Suprapubic skin (tissue), 4 donors: ENCODE results near the gene NFKBIB. TPM values are rescaled to one million over a fixed set of nuclear protein-coding genes. Genes with fewer than 3 reads are reported as not detected.

Experiments
- DNase-seq, 2 donors: peaks; one replicate each; pipeline ENCODE4 v3.0.0-alpha.2; 2019; ENCODE audit warnings: low spot score in 2 of 2
- H3K27ac ChIP-seq: fragments of 200-600 bp; sonication (generic); one replicate; pipeline ENCODE4 v1.5.1; 2019
- H3K27me3 ChIP-seq: fragments of 200-600 bp; sonication (generic); one replicate; pipeline ENCODE4 v1.5.1; 2019
- H3K36me3 ChIP-seq: fragments of 200-600 bp; sonication (generic); one replicate; pipeline ENCODE4 v1.5.1; 2019
- H3K4me1 ChIP-seq: fragments of 200-600 bp; sonication (generic); one replicate; pipeline ENCODE4 v1.5.1; 2019
- H3K4me3 ChIP-seq: fragments of 200-600 bp; sonication (generic); one replicate; pipeline ENCODE4 v1.5.1; 2019; ENCODE audit warnings: mild to moderate bottlenecking
- H3K9me3 ChIP-seq: fragments of 200-600 bp; sonication (generic); one replicate; pipeline ENCODE4 v1.5.1; 2019
- EP300 ChIP-seq: sonication (generic); formaldehyde crosslinking; IDR thresholded peaks from one replicate; pipeline ENCODE4 v1.6.1; 2017; ENCODE audit warnings: antibody characterized with exemption
- POLR2A ChIP-seq, 2 donors: fragments of 450-650 bp; IDR thresholded peaks; one replicate each; pipeline ENCODE4 v1.6.1; 2017; ENCODE audit warnings: antibody characterized with exemption in 2 of 2, mild to moderate bottlenecking in 2 of 2, moderate library complexity in 2 of 2
- POLR2AphosphoS5 ChIP-seq, 3 donors: sonication (generic); formaldehyde crosslinking; IDR thresholded peaks; one replicate each; pipeline ENCODE4 v1.6.1; 2017; ENCODE audit warnings: antibody characterized with exemption in 3 of 3
- WGBS: methylation state at CpG from one replicate; pipeline ENCODE4 v1.1.5; 2018; 5-methylcytosine and 5-hydroxymethylcytosine counted together
- total RNA-seq, 4 donors: library from RNA; depleted of rRNA; stranded (reverse); fragments of >200 nt; gene quantifications; one replicate each; pipeline ENCODE4 v1.1.0, GENCODE V29; 2016
- TF ChIP-seq, protein P1 (sequence below), 2 donors: fragments of 200-600 bp in 1 of 2; fragments of 450-650 bp in 1 of 2; sonication (generic) in 1 of 2; IDR thresholded peaks; one replicate each; pipeline ENCODE4 v1.5.1; 2016 to 2019; ENCODE audit warnings: antibody characterized with exemption in 2 of 2, mild to moderate bottlenecking in 1 of 2, moderate library complexity in 1 of 2

NFKBIB gene
- total RNA-seq, 4 donors from 2014 or later, result 18.1 to 25.4 (median 21.1) TPM

DNA sequence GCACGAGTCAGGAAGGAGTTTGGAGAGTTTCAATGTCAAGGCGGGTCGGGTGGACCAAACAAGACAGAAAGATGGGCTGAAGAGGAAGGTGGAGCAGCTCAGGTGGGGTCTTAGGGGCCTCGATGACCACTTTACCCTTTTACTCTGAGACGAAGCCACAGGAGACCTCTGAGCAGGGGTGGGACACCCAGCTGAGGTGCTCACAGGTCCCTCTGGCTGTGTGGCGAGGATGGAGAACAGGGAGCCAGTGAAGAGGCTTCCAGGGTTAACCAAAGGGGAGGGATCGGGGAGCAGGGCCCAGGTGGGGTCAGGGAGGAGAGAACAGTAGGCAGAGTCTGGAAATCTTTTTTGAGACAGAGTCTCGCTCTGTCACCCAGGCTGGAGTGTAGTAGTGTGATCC, 14.2 kb downstream of the NFKBIB start:
- TF ChIP-seq, protein P1, sequence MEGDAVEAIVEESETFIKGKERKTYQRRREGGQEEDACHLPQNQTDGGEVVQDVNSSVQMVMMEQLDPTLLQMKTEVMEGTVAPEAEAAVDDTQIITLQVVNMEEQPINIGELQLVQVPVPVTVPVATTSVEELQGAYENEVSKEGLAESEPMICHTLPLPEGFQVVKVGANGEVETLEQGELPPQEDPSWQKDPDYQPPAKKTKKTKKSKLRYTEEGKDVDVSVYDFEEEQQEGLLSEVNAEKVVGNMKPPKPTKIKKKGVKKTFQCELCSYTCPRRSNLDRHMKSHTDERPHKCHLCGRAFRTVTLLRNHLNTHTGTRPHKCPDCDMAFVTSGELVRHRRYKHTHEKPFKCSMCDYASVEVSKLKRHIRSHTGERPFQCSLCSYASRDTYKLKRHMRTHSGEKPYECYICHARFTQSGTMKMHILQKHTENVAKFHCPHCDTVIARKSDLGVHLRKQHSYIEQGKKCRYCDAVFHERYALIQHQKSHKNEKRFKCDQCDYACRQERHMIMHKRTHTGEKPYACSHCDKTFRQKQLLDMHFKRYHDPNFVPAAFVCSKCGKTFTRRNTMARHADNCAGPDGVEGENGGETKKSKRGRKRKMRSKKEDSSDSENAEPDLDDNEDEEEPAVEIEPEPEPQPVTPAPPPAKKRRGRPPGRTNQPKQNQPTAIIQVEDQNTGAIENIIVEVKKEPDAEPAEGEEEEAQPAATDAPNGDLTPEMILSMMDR (IDR thresholded peaks at IDR 0.05), result no peak
- TF ChIP-seq POLR2A (IDR thresholded peaks at IDR 0.05) (no peak), POLR2AphosphoS5 (IDR thresholded peaks at IDR 0.05) (no peak), EP300 (no peak)
- Histone ChIP-seq H3K4me1 (no peaks in the 10 kb centered on the region), H3K27me3 (no peaks in the 10 kb centered on the region), H3K36me3 (peaks cover 12% of the 10 kb centered on the region), H3K4me3 (no peak overlapping the region), H3K27ac (no peak overlapping the region), H3K9me3 (no peaks in the 10 kb centered on the region)
- WGBS, result 92% methylated on average over 8 of the region's 8 CpGs
- no peak for DNase-seq

DNA sequence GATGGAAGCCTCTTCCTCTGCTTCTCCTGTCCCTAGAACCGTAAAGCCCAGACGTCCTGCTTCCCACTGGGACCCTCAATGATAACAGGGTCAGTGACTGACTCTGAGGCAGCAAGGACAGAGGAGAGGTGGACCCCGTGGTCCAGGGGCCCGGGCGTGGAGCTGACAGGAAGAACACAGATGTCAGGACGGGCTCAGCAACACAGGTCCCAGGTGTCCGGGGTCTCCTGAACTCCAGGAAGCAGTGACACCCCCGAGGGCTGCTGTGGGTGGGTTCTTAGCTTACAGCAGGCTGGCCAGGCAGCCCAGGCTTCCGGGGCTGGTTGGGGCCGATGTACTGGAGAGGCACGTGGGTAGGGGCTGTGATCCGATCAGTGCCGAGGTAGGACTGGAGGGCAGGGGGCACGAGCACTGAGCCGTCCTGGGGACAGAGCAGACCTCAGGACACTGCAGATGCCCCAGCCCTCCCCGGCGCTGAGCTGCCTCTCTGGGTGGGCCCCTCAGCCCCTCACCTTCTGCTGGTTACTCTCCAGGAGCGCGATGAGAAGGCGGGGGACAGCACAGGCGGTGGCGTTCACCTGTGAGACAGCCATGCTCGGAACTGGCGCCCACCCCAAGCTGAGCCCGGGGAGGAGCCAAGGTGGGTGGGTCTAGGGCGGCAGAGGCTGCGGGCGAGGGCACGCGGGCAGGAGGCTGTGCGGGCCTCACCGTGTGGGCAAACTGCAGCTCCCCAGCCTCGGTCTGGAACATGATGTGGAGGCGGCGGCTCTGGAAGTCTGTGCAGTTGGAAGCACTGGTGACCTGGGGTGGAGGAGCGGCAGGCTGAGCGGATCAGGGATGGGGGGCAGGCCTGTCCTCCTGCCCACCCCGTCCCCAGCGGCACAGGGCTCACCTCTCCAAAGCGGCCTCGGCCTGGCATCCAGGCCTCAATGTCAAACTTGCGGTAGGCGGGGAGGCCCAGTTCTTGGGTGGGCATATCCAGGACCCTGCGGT, 15.9 kb downstream of the NFKBIB start:
- TF ChIP-seq POLR2AphosphoS5 (IDR thresholded peaks at IDR 0.05), result no peak
- no peak for TF ChIP-seq POLR2A (IDR thresholded peaks at IDR 0.05)
- no peak for TF ChIP-seq EP300
- TF ChIP-seq, protein P1 (IDR thresholded peaks at IDR 0.05), result no peak
- H3K36me3 ChIP-seq, result peaks cover 10% of the 10 kb centered on the region
- no peak overlapping the region for H3K4me3 ChIP-seq
- H3K27me3 ChIP-seq, result no peaks in the 10 kb centered on the region
- no peak overlapping the region for H3K27ac ChIP-seq
- DNase-seq, result no peak
- 92% methylated on average over 22 of the region's 44 CpGs for whole genome bisulfite sequencing
- no peaks in the 10 kb centered on the region for H3K4me1 ChIP-seq
- no peaks in the 10 kb centered on the region for H3K9me3 ChIP-seq

- WGBS, result 74% methylated on average over 9 of the region's 9 CpGs
- no peaks in the 10 kb centered on the region for H3K9me3 ChIP-seq
Observed at GRCh38 chr19:38917516-38917915, 17.7 kb downstream of the NFKBIB start.

DNA sequence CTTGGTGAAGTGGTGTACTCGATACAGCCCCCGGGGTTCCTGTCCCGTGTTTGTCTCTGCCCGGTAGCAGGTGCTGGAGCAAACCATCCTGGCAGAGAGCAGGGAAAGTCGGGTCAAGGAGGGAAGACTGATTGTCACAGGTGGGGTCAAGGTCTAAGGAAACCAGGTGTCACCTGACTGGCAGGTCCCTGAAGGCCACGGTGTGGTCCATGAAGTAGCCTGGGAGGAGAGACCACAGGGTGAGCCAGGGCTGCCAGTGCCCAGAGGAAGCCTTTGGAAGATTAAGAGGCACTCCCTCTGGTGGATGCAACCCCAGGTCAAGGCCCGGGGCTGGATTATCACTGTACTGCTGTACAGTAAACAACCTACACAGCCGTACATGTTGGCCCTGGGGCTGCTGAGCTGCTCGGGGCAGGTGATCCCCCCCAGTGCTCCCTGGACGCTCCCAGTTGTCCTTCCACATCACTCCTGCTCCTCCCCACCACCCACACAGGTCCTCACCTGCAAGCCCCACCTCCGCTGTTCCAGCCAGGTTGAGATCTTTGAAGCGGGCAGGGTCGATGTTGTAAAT, 18.2 kb downstream of the NFKBIB start:
- no peaks in the 10 kb centered on the region for H3K4me1 ChIP-seq
- no peak overlapping the region for H3K4me3 ChIP-seq
- 70% methylated on average over 11 of the region's 13 CpGs for WGBS
- H3K36me3 ChIP-seq, result peaks cover 18% of the 10 kb centered on the region
- no peak for DNase-seq
- no peaks in the 10 kb centered on the region for H3K27me3 ChIP-seq
- no peak overlapping the region for H3K27ac ChIP-seq
- TF ChIP-seq POLR2A (IDR thresholded peaks at IDR 0.05) (no peak), EP300 (no peak), POLR2AphosphoS5 (IDR thresholded peaks at IDR 0.05) (no peak)
- H3K9me3 ChIP-seq, result no peaks in the 10 kb centered on the region

More at GRCh38 chr19:38917516-38917915, 17.7 kb downstream of the NFKBIB start:
- H3K27ac ChIP-seq, result no peak overlapping the region
- H3K27me3 ChIP-seq, result no peaks in the 10 kb centered on the region
- TF ChIP-seq POLR2A (IDR thresholded peaks at IDR 0.05) (no peak), POLR2AphosphoS5 (IDR thresholded peaks at IDR 0.05) (no peak), EP300 (no peak)
- TF ChIP-seq, protein P1 (IDR thresholded peaks at IDR 0.05), result no peak
- DNase-seq, result no peak
- H3K4me3 ChIP-seq, result no peak overlapping the region
- H3K4me1 ChIP-seq, result no peaks in the 10 kb centered on the region
- H3K36me3 ChIP-seq, result peaks cover 18% of the 10 kb centered on the region

DNA sequence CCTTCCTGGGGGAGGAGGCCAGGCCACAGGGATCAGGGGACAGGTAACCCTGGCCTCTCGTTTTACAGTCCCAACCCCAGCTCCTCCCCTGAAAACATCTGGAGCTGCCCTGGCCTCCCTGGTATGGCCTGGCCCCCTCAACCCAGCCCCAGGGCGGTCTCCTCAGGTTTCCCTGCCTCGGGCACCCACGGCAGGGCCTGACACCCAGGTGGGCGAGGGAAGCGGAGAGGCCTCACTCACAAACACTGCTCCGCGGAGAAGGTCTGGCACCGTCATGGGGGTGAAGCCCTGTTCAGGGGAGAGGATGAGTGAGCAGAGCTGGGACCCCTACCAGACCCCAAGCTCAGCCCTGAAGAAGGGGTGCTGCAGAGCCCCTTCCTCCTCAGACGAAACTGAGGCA, 18.8 kb downstream of the NFKBIB start:
- Histone ChIP-seq H3K27ac (no peak overlapping the region), H3K4me1 (no peaks in the 10 kb centered on the region), H3K9me3 (no peaks in the 10 kb centered on the region), H3K27me3 (no peaks in the 10 kb centered on the region), H3K4me3 (no peak overlapping the region), H3K36me3 (peaks cover 18% of the 10 kb centered on the region)
- WGBS, result 91% methylated on average over 9 of the region's 10 CpGs
- DNase-seq, result no peak
- TF ChIP-seq POLR2AphosphoS5 (IDR thresholded peaks at IDR 0.05), result no peak
- no peak for TF ChIP-seq POLR2A (IDR thresholded peaks at IDR 0.05)
